Measurements from ENCODE around the gene PKP2. TPM values are rescaled to one million over a fixed set of nuclear protein-coding genes. Genes with fewer than 3 reads are reported as not detected.
"Not testable (repeated sequence)": the region's sequence is repeated elsewhere in the genome, so short reads cannot be mapped to it uniquely, and the experiment has no call there.

Gene PKP2
- total and polyA plus RNA-seq, 11 donors = 111 to 576 (median 368) TPM

DNA sequence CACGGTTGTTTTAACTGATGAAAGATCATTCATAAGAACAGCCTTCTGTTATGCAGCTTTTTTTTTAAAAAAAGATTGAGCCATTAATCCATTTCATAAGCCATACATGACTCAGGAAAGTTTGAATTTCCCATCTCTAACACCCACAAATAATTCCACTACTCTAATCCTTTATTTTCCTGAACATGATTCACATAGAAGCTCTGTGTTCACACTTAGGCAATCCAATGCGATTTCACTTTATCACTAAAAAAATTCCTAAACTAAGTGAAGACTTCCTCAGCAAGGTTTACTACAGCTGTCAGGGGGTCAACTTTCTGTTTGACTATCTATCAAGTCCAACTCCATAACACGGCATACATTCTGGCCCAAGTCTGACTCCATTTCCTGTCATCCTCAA, 25.9 kb downstream of the PKP2 start:
- Histone ChIP-seq H3K27ac (peak overlapping the region in 9 of 12 donors; percentile 11 to 45 (median 32)), H3K4me3 (no peak overlapping the region), H3K4me1 (peaks cover 0 to 52% (median 13%) of the 10 kb centered on the region in 12 donors), H3K9me3 (no peaks in the 10 kb centered on the region), H3K27me3 (no peaks in the 10 kb centered on the region), H3K36me3 (peaks cover 0 to 51% (median 16%) of the 10 kb centered on the region in 9 donors)
- TF ChIP-seq, protein P1, sequence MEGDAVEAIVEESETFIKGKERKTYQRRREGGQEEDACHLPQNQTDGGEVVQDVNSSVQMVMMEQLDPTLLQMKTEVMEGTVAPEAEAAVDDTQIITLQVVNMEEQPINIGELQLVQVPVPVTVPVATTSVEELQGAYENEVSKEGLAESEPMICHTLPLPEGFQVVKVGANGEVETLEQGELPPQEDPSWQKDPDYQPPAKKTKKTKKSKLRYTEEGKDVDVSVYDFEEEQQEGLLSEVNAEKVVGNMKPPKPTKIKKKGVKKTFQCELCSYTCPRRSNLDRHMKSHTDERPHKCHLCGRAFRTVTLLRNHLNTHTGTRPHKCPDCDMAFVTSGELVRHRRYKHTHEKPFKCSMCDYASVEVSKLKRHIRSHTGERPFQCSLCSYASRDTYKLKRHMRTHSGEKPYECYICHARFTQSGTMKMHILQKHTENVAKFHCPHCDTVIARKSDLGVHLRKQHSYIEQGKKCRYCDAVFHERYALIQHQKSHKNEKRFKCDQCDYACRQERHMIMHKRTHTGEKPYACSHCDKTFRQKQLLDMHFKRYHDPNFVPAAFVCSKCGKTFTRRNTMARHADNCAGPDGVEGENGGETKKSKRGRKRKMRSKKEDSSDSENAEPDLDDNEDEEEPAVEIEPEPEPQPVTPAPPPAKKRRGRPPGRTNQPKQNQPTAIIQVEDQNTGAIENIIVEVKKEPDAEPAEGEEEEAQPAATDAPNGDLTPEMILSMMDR (IDR thresholded peaks at IDR 0.05) = no peak
- no peak for TF ChIP-seq POLR2A (IDR thresholded peaks at IDR 0.05)
- intact Hi-C loops (cut with DNase I) = no loop called here
- WGBS, 4 donors = 21 to 30% (median 26%) methylated on average over 3 of the region's 3 CpGs
- ATAC-seq (no peak), DNase-seq (no peak)

DNA sequence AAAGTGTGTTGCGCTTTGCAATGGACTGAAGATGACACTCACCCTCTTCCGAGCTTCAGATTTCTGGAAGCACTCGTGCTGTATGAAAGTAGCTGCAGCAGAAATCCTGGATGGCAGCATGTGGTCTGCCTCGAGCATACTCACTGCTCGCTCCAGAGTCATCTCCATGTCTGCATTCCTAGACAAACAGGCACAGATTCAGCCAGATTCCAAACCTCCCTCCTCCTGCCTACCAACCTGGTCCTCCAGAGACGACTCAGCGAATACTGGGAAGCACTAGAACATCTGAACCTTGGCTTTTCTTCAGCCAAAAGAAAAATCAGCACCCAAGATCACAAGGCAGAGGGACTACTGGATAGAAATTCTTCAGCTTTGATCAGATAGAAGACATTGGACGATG, 27.7 kb downstream of the PKP2 start:
- H3K4me3 ChIP-seq = no peak overlapping the region
- H3K36me3 ChIP-seq = peaks cover 0 to 47% (median 16%) of the 10 kb centered on the region in 9 donors
- TF ChIP-seq POLR2A (IDR thresholded peaks at IDR 0.05) = no peak
- TF ChIP-seq, protein P1 (IDR thresholded peaks at IDR 0.05) = no peak
- peaks cover 0 to 36% (median 4%) of the 10 kb centered on the region in 12 donors for H3K4me1 ChIP-seq
- intact Hi-C loops (cut with DNase I) = no loop called here
- 70 to 77% (median 76%) methylated on average over 8 of the region's 8 CpGs for WGBS, 4 donors
- no peaks in the 10 kb centered on the region for H3K9me3 ChIP-seq
- H3K27ac ChIP-seq = peak overlapping the region in 4 of 12 donors; percentile 15 to 41 (median 32)
- ATAC-seq = no peak
- DNase-seq = no peak
- no peaks in the 10 kb centered on the region for H3K27me3 ChIP-seq

DNA sequence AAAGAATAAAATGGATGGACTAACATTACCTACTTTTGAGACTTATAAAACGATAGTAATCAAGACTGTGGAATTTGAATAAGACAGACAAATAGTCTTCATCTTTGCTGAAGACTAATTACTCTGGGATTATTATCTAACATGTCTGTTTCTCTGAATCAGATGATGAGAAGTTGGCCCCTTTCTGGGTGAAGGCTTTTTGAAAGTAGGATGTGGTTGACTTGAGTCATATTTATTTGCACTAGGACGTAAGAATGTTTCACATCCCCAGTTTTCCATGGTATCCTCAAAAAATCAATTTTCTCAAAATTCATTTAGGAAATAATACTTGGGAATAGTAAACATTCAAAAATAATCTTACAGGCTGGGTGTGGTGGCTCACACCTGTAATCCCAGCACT, 31.8 kb downstream of the PKP2 start:
- Histone ChIP-seq H3K4me3 (no peak overlapping the region), H3K9me3 (no peaks in the 10 kb centered on the region), H3K27ac (peak overlapping the region in 1 of 12 donors; percentile 9), H3K36me3 (peaks cover 0 to 43% (median 16%) of the 10 kb centered on the region in 9 donors), H3K4me1 (peaks cover 0 to 30% (median 1%) of the 10 kb centered on the region in 12 donors), H3K27me3 (no peaks in the 10 kb centered on the region)
- no peak for DNase-seq
- intact Hi-C loops (cut with DNase I) = no loop called here
- no peak for ATAC-seq
- TF ChIP-seq, protein P1 (IDR thresholded peaks at IDR 0.05) = no peak
- no peak for TF ChIP-seq POLR2A (IDR thresholded peaks at IDR 0.05)
- WGBS, 4 donors = 68 to 83% (median 74%) methylated on average over 2 of the region's 2 CpGs

DNA sequence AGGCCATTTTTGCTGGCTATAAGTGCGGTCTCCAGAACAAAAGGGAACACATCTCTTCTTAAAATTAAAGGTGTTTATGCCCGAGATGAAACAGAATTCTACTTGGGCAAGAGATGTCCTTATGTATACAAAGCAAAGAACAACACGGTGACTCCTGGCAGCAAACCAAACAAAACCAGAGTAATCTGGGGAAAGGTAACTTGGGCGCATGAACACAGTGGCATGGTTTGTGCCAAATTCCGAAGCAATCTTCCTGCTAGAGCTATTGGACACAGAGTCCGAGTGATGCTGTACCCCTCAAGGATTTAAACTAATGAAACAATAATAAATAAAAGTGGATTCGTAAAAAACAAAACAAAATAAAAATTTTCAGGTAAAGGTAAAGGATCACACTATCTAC, 33.4 kb downstream of the PKP2 start:
- Histone ChIP-seq H3K27ac (peak overlapping the region in 9 of 12 donors; percentile 4 to 77 (median 35)), H3K9me3 (no peaks in the 10 kb centered on the region), H3K4me3 (no peak overlapping the region), H3K36me3 (peaks cover 0 to 32% (median 10%) of the 10 kb centered on the region in 9 donors), H3K4me1 (peaks cover 0 to 33% (median 1%) of the 10 kb centered on the region in 12 donors), H3K27me3 (no peaks in the 10 kb centered on the region)
- ATAC-seq (peak; percentile 22 to 74 (median 64)), DNase-seq (no peak)
- WGBS, 4 donors = 53 to 62% (median 57%) methylated on average over 7 of the region's 7 CpGs
- intact Hi-C loops (cut with DNase I) = no loop called here
- no peak for TF ChIP-seq POLR2A (IDR thresholded peaks at IDR 0.05)
- TF ChIP-seq, protein P1 (IDR thresholded peaks at IDR 0.05) = no peak

DNA sequence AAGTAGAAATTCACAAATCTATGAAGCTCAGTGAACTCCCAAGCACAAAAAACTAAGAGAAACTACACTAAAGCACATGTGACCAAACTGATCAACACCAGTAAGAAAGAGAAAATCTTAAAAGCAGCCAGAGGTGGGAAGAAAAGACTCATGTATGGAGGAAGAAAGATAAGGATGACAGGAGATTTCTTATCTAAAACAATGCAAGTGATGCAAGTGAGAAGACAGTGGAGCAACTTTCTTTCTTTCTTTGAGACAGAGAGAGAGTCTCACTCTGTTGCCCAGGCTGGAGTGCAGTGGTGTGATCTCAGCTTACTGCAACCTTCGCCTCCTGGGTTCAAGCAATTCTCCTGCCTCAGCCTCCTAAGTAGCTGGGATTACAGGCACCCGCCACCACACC, 34.9 kb downstream of the PKP2 start:
- ATAC-seq; H3K4me3 ChIP-seq; DNase-seq; H3K27me3 ChIP-seq; intact Hi-C loops (cut with DNase I); H3K9me3 ChIP-seq: not testable (repeated sequence)
- Histone ChIP-seq H3K27ac (peak overlapping the region in 1 of 12 donors; percentile 37), H3K36me3 (peaks cover 0 to 19% (median under 1%) of the 10 kb centered on the region in 9 donors), H3K4me1 (peaks cover 0 to 44% (median 1%) of the 10 kb centered on the region in 12 donors)
- WGBS, 4 donors = 80 to 91% (median 88%) methylated on average over 2 of the region's 2 CpGs
